ENCODE data around the gene FOXA1. TPM values are rescaled to one million over a fixed set of nuclear protein-coding genes. Genes with fewer than 3 reads are reported as not detected.

FOXA1 gene
- total RNA-seq, 1 donor from 2014 or later = 30.5 TPM

- Histone ChIP-seq H3K9me3 (no peaks in the 10 kb centered on the region), H3K27ac (peak overlapping the region; percentile 82), H3K36me3 (no peaks in the 10 kb centered on the region), H3K4me1 (peaks cover 4% of the 10 kb centered on the region), H3K4me3 (peak overlapping the region; percentile 60), H3K27me3 (ENCODE audit: low read depth) (peaks cover 88% of the 10 kb centered on the region)
- intact Hi-C loops (cut with DNase I) = loop anchor here (5.0 kb wide), 1 partner anchor 343 kb away; no protein-coding TSS in a partner anchor
- no peak for TF ChIP-seq CTCF (IDR thresholded peaks at IDR 0.05)
- ATAC-seq (no peak), DNase-seq (no peak)
These were observed 4.5 kb downstream of the FOXA1 start for GRCh38 chr14:37590428-37591139.

- H3K4me1 ChIP-seq = peaks cover under 1% of the 10 kb centered on the region
- ATAC-seq (no peak), DNase-seq (no peak)
- H3K36me3 ChIP-seq = no peaks in the 10 kb centered on the region
- peak overlapping the region; percentile 60 for H3K4me3 ChIP-seq
- H3K9me3 ChIP-seq = no peaks in the 10 kb centered on the region
- TF ChIP-seq CTCF (IDR thresholded peaks at IDR 0.05) = no peak
- H3K27me3 ChIP-seq (ENCODE audit: low read depth) = peaks cover 88% of the 10 kb centered on the region
- intact Hi-C loops (cut with DNase I) = loop anchor here (5.0 kb wide), 1 partner anchor 343 kb away; no protein-coding TSS in a partner anchor
- peak overlapping the region; percentile 83 for H3K27ac ChIP-seq
These were observed 5.2 kb downstream of the FOXA1 start for GRCh38 chr14:37589715-37590427.

- H3K4me3 ChIP-seq = peak overlapping the region; percentile 60
- no peaks in the 10 kb centered on the region for H3K9me3 ChIP-seq
- ATAC-seq (no peak), DNase-seq (no peak)
- intact Hi-C loops (cut with DNase I) = no loop called here
- H3K27ac ChIP-seq = peak overlapping the region; percentile 83
- no peaks in the 10 kb centered on the region for H3K36me3 ChIP-seq
- no peak for TF ChIP-seq CTCF (IDR thresholded peaks at IDR 0.05)
- peaks cover 94% of the 10 kb centered on the region for H3K27me3 ChIP-seq (ENCODE audit: low read depth)
- H3K4me1 ChIP-seq = peaks cover 8% of the 10 kb centered on the region
These were observed 5.9 kb downstream of the FOXA1 start for GRCh38 chr14:37588956-37589714.

GRCh38 chr14:37588667-37588955 is 6.4 kb downstream of the FOXA1 start:
- peaks cover 9% of the 10 kb centered on the region for H3K4me1 ChIP-seq
- H3K27ac ChIP-seq = peak overlapping the region; percentile 83
- ATAC-seq (no peak), DNase-seq (no peak)
- intact Hi-C loops (cut with DNase I) = no loop called here
- TF ChIP-seq CTCF (IDR thresholded peaks at IDR 0.05) = no peak
- H3K36me3 ChIP-seq = no peaks in the 10 kb centered on the region
- H3K4me3 ChIP-seq = peak overlapping the region; percentile 60
- peaks cover 94% of the 10 kb centered on the region for H3K27me3 ChIP-seq (ENCODE audit: low read depth)
- no peaks in the 10 kb centered on the region for H3K9me3 ChIP-seq

- Histone ChIP-seq H3K27me3 (ENCODE audit: low read depth) (peaks cover 93% of the 10 kb centered on the region), H3K36me3 (no peaks in the 10 kb centered on the region), H3K4me3 (peak overlapping the region; percentile 60), H3K4me1 (peaks cover 9% of the 10 kb centered on the region), H3K27ac (peak overlapping the region; percentile 83), H3K9me3 (no peaks in the 10 kb centered on the region)
- intact Hi-C loops (cut with DNase I) = no loop called here
- no peak for TF ChIP-seq CTCF (IDR thresholded peaks at IDR 0.05)
- ATAC-seq = no peak
- DNase-seq = no peak
These were observed 7.0 kb downstream of the FOXA1 start for GRCh38 chr14:37587881-37588666.

All from lower lobe of right lung (tissue), 2 donors.